ENCODE results near the gene GYS2. TPM values are rescaled to one million over a fixed set of nuclear protein-coding genes. Genes with fewer than 3 reads are reported as not detected.
"Not testable (repeated sequence)": the region's sequence is repeated elsewhere in the genome, so short reads cannot be mapped to it uniquely, and the experiment has no call there.

GYS2 gene
- total RNA-seq, 2 experiments from 2014 or later: not detected

GRCh38 chr12:21585485-21585884, 19.2 kb downstream of the GYS2 start:
- no peak overlapping the region for H3K27ac Mint-ChIP-seq
- ATAC-seq: no peak

GRCh38 chr12:21584403-21585182, 20.1 kb downstream of the GYS2 start:
- H3K27ac Mint-ChIP-seq; DNase-seq; CTCF ChIA-PET; ATAC-seq; H3K4me3 Mint-ChIP-seq; H3K9me3 Mint-ChIP-seq (ENCODE audit: low read depth); H3K27me3 Mint-ChIP-seq; H3K36me3 Mint-ChIP-seq; H3K4me1 Mint-ChIP-seq: not testable (repeated sequence)

More at GRCh38 chr12:21585485-21585884, 19.2 kb downstream of the GYS2 start:
- CTCF ChIA-PET: no interaction called here
- peaks cover under 1% of the 10 kb centered on the region for H3K36me3 Mint-ChIP-seq
- H3K4me3 Mint-ChIP-seq: no peak overlapping the region
- H3K4me1 Mint-ChIP-seq: no peaks in the 10 kb centered on the region
- DNase-seq: no peak
- peaks cover 5% of the 10 kb centered on the region for H3K9me3 Mint-ChIP-seq (ENCODE audit: low read depth)
- no peaks in the 10 kb centered on the region for H3K27me3 Mint-ChIP-seq

DNA sequence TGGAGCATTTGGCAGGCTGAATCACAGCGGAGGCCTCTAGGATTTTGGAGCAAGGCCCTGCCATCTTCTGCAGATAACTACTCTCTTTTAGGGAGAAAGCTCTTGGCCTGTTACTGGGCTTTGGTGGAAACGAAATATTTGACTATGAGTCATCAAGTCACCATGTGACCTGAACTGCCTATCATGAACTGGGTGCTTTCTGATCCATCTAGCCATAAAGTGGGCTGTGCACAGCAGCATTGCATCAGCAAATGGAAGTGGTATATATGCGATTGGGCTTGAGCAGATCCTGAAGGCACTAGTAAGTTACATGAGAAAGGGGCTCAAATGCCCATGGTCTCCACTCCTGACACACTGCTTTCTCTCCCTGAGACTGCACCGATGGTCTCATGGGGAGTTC, 21.1 kb downstream of the GYS2 start:
- H3K27ac Mint-ChIP-seq: no peak overlapping the region
- DNase-seq (no peak), ATAC-seq (no peak)
- CTCF ChIA-PET: no interaction called here
- H3K4me3 Mint-ChIP-seq: no peak overlapping the region
- no peaks in the 10 kb centered on the region for H3K4me1 Mint-ChIP-seq
- peaks cover 4% of the 10 kb centered on the region for H3K9me3 Mint-ChIP-seq (ENCODE audit: low read depth)
- H3K36me3 Mint-ChIP-seq: no peaks in the 10 kb centered on the region
- peaks cover 4% of the 10 kb centered on the region for H3K27me3 Mint-ChIP-seq

GRCh38 chr12:21580748-21581516, 23.7 kb downstream of the GYS2 start:
- Mint-ChIP-seq H3K4me3 (no peak overlapping the region), H3K27me3 (peaks cover 8% of the 10 kb centered on the region), H3K9me3 (ENCODE audit: low read depth) (peaks cover 2% of the 10 kb centered on the region), H3K4me1 (no peaks in the 10 kb centered on the region), H3K36me3 (no peaks in the 10 kb centered on the region), H3K27ac (no peak overlapping the region)
- CTCF ChIA-PET: no interaction called here
- DNase-seq: no peak
- no peak for ATAC-seq

GRCh38 chr12:21577516-21577915, 27.1 kb downstream of the GYS2 start:
- no peaks in the 10 kb centered on the region for H3K4me1 Mint-ChIP-seq
- H3K36me3 Mint-ChIP-seq: no peaks in the 10 kb centered on the region
- DNase-seq (no peak), ATAC-seq (no peak)
- peaks cover 8% of the 10 kb centered on the region for H3K27me3 Mint-ChIP-seq
- CTCF ChIA-PET: no interaction called here
- H3K9me3 Mint-ChIP-seq (ENCODE audit: low read depth): peaks cover 2% of the 10 kb centered on the region
- H3K4me3 Mint-ChIP-seq: no peak overlapping the region
- no peak overlapping the region for H3K27ac Mint-ChIP-seq

DNA sequence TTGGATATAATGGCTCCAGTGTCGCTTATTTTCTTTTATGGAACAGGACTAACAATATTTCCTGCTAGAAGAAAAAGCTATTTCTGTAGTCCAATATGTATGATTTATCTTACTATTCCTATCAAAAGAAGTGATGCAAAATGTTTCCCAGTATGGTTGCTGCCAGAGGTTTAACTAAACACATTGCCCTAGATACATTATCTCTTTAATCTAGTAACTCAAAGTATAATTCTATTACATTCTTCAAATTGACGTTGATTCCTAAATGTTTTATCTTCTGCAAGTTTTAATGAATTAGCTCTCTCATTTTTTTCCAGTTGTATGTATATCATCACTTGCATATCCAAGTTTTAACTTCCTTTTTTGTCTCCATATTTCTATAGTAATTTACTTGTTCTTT, 28.2 kb downstream of the GYS2 start:
- CTCF ChIA-PET: no interaction called here
- no peak for ATAC-seq
- no peaks in the 10 kb centered on the region for H3K4me1 Mint-ChIP-seq
- H3K27ac Mint-ChIP-seq: no peak overlapping the region
- DNase-seq: no peak
- H3K36me3 Mint-ChIP-seq: no peaks in the 10 kb centered on the region
- H3K4me3 Mint-ChIP-seq: no peak overlapping the region
- peaks cover 8% of the 10 kb centered on the region for H3K27me3 Mint-ChIP-seq
- peaks cover 2% of the 10 kb centered on the region for H3K9me3 Mint-ChIP-seq (ENCODE audit: low read depth)

DNA sequence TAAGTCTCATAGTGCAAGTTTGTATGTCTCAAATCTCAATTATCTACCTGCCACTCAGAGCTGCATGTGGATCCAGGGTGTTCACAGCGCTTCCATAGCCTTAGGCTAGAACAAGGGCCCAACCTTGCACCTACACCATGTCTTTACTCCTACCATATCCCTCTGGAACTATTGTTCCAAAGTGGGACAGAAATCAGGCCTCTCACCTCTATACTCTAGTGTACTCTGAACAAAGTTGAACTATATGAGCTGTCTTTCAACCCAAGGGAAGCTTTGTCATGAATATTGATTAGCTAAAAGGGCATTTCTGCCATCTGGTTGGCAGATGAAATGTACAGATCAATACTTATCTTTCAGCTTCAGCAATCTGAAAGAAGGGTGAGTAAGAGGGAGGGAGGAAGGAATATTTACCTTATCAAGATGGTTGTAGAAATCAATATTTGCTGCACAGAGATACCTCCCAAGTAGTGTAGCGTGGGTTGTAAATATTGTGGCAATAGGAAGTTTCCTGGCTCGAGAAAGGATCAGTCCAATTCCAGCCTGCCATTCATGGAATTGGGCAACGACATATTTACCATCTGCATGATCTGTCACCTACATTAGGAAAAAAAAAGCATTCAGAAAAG, 30.8 kb downstream of the GYS2 start:
- Mint-ChIP-seq H3K9me3 (ENCODE audit: low read depth) (no peaks in the 10 kb centered on the region), H3K36me3 (no peaks in the 10 kb centered on the region), H3K4me3 (no peak overlapping the region), H3K27me3 (peaks cover 5% of the 10 kb centered on the region), H3K4me1 (no peaks in the 10 kb centered on the region), H3K27ac (no peak overlapping the region)
- ATAC-seq (no peak), DNase-seq (no peak)
- CTCF ChIA-PET: no interaction called here

GRCh38 chr12:21571046-21571445, 33.6 kb downstream of the GYS2 start:
- CTCF ChIA-PET: no interaction called here
- Mint-ChIP-seq H3K27ac (no peak overlapping the region), H3K9me3 (ENCODE audit: low read depth) (no peaks in the 10 kb centered on the region), H3K36me3 (no peaks in the 10 kb centered on the region), H3K4me3 (no peak overlapping the region), H3K27me3 (no peaks in the 10 kb centered on the region), H3K4me1 (no peaks in the 10 kb centered on the region)
- DNase-seq: no peak
- no peak for ATAC-seq

DNA sequence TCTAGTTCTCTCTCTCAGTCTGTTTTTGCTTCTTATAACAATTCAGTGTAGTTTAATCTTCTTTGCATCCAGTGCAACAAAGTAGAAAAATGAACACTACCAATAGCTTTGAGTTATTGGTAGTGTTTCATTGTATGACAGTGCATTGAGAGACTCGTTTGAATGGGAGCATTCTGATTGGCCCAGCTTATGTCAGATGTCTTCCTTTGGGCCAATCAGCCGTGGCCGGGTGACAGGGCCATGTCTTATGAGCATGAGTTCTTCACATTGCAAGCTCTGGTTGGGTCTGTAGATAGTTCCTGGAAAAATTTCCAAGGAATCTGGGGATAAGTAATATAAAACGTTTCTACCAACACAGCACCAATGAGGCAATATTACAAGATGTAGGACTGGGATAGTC, 36.5 kb downstream of the GYS2 start:
- CTCF ChIA-PET: interaction anchor here (1.0 kb wide), 1 partner anchor 114 kb away, joined by 4 read pairs; no protein-coding TSS in a partner anchor
- DNase-seq (no peak), ATAC-seq (no peak)
- Mint-ChIP-seq H3K27ac (no peak overlapping the region), H3K4me3 (no peak overlapping the region), H3K4me1 (no peaks in the 10 kb centered on the region), H3K9me3 (ENCODE audit: low read depth) (no peaks in the 10 kb centered on the region), H3K27me3 (no peaks in the 10 kb centered on the region), H3K36me3 (no peaks in the 10 kb centered on the region)

- Mint-ChIP-seq H3K4me1 (no peaks in the 10 kb centered on the region), H3K4me3 (no peak overlapping the region), H3K36me3 (no peaks in the 10 kb centered on the region), H3K27me3 (no peaks in the 10 kb centered on the region), H3K27ac (no peak overlapping the region), H3K9me3 (ENCODE audit: low read depth) (no peaks in the 10 kb centered on the region)
- ATAC-seq (no peak), DNase-seq (no peak)
- CTCF ChIA-PET: no interaction called here
Observed at GRCh38 chr12:21566907-21567394, 37.7 kb downstream of the GYS2 start.

GRCh38 chr12:21566223-21566906, 38.3 kb downstream of the GYS2 start:
- Mint-ChIP-seq H3K36me3 (no peaks in the 10 kb centered on the region), H3K4me1 (no peaks in the 10 kb centered on the region), H3K27me3 (no peaks in the 10 kb centered on the region), H3K9me3 (ENCODE audit: low read depth) (no peaks in the 10 kb centered on the region), H3K4me3 (no peak overlapping the region), H3K27ac (no peak overlapping the region)
- DNase-seq: no peak
- no peak for ATAC-seq
- CTCF ChIA-PET: no interaction called here

- no peaks in the 10 kb centered on the region for H3K9me3 Mint-ChIP-seq (ENCODE audit: low read depth)
- ATAC-seq: no peak
- DNase-seq: no peak
- CTCF ChIA-PET: no interaction called here
- H3K36me3 Mint-ChIP-seq: no peaks in the 10 kb centered on the region
- no peak overlapping the region for H3K27ac Mint-ChIP-seq
- no peak overlapping the region for H3K4me3 Mint-ChIP-seq
- H3K4me1 Mint-ChIP-seq: peaks cover 13% of the 10 kb centered on the region
- H3K27me3 Mint-ChIP-seq: no peaks in the 10 kb centered on the region
Observed at GRCh38 chr12:21562859-21563258, 41.8 kb downstream of the GYS2 start.

DNA sequence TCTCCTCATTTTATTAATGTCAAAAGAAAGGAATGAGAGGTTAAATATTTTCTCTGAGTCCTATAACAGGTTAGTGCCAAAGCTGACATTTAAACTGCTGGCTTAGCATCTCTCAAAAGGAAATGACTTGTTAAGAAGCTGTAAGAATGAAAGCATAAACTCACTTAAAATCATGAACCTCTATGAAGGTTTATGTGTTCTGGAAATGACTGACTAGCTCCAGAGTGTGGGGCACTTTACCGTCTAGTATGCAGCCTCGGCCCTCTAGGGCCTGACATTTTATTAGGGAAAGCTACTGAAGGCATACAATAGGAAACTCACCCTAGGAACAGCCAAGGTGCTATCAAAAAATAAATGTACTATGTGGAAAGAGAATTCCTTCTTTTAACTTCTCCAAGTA, 43.5 kb downstream of the GYS2 start:
- no peaks in the 10 kb centered on the region for H3K9me3 Mint-ChIP-seq (ENCODE audit: low read depth)
- CTCF ChIA-PET: no interaction called here
- ATAC-seq: peak; percentile 36
- peak overlapping the region; percentile 25 for H3K27ac Mint-ChIP-seq
- no peak for DNase-seq
- no peaks in the 10 kb centered on the region for H3K27me3 Mint-ChIP-seq
- H3K36me3 Mint-ChIP-seq: no peaks in the 10 kb centered on the region
- peaks cover 13% of the 10 kb centered on the region for H3K4me1 Mint-ChIP-seq
- no peak overlapping the region for H3K4me3 Mint-ChIP-seq
